Measurements from ENCODE around the gene SOX10.

DNA sequence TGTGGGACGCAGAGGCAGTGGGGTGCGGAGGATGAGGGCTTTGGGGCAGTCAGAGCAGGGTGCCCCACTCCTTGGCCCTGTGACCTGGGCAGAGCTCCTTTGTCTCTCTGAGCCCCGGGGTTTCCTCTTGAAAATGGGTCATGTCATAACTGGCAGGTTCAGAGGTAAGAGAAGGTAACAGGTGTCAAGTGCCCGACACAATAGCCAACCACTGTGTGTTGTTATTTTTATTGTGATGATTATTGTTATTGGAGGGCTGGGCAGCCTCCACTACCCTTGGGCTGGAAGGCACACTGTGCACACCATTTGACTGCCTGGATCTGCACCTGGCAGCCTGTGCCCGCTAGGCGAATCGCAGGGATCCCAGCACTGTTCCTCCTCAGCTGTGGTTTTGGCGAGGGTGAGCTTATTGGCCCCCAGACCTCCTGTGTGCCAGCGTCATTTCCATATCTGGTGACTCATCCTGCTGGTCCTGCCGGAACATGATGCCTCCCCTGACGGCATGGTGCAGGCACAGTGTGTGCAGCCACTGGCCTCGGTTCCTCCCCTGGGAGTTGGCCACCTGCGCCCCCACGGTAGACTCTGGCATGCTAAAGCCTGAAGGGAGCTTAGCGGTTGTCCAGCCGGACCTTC is 15.4 kb upstream of the SOX10 start:
- TF ChIP-seq CTCF (CRISPR knock-in tag; IDR thresholded peaks at IDR 0.05) (no peak), ZNF296 (CRISPR knock-in tag; conservative IDR thresholded peaks at IDR 0.05) (no peak), BHLHE40 (IDR thresholded peaks at IDR 0.05; ENCODE audit: low read length) (no peak), ZNF678 (CRISPR knock-in tag; IDR thresholded peaks at IDR 0.05) (no peak), ZBED4 (CRISPR knock-in tag; IDR thresholded peaks at IDR 0.05; ENCODE audit: borderline replicate concordance) (no peak), ZNF780A (CRISPR knock-in tag; IDR thresholded peaks at IDR 0.05) (no peak), FOXP4 (CRISPR knock-in tag; IDR thresholded peaks at IDR 0.05) (no peak), POLR2A (IDR thresholded peaks at IDR 0.05; ENCODE audit: insufficient read depth in 1 of 2, low read depth in 2 of 2, low read length in 2 of 2) (no peak), CREB1 (IDR thresholded peaks at IDR 0.05) (no peak), CREB1 (CRISPR knock-in tag; IDR thresholded peaks at IDR 0.05) (no peak)
- TF ChIP-seq, protein P1, sequence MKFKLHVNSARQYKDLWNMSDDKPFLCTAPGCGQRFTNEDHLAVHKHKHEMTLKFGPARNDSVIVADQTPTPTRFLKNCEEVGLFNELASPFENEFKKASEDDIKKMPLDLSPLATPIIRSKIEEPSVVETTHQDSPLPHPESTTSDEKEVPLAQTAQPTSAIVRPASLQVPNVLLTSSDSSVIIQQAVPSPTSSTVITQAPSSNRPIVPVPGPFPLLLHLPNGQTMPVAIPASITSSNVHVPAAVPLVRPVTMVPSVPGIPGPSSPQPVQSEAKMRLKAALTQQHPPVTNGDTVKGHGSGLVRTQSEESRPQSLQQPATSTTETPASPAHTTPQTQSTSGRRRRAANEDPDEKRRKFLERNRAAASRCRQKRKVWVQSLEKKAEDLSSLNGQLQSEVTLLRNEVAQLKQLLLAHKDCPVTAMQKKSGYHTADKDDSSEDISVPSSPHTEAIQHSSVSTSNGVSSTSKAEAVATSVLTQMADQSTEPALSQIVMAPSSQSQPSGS (CRISPR knock-in tag; IDR thresholded peaks at IDR 0.05): no peak
- TF ChIP-seq, protein P2, sequence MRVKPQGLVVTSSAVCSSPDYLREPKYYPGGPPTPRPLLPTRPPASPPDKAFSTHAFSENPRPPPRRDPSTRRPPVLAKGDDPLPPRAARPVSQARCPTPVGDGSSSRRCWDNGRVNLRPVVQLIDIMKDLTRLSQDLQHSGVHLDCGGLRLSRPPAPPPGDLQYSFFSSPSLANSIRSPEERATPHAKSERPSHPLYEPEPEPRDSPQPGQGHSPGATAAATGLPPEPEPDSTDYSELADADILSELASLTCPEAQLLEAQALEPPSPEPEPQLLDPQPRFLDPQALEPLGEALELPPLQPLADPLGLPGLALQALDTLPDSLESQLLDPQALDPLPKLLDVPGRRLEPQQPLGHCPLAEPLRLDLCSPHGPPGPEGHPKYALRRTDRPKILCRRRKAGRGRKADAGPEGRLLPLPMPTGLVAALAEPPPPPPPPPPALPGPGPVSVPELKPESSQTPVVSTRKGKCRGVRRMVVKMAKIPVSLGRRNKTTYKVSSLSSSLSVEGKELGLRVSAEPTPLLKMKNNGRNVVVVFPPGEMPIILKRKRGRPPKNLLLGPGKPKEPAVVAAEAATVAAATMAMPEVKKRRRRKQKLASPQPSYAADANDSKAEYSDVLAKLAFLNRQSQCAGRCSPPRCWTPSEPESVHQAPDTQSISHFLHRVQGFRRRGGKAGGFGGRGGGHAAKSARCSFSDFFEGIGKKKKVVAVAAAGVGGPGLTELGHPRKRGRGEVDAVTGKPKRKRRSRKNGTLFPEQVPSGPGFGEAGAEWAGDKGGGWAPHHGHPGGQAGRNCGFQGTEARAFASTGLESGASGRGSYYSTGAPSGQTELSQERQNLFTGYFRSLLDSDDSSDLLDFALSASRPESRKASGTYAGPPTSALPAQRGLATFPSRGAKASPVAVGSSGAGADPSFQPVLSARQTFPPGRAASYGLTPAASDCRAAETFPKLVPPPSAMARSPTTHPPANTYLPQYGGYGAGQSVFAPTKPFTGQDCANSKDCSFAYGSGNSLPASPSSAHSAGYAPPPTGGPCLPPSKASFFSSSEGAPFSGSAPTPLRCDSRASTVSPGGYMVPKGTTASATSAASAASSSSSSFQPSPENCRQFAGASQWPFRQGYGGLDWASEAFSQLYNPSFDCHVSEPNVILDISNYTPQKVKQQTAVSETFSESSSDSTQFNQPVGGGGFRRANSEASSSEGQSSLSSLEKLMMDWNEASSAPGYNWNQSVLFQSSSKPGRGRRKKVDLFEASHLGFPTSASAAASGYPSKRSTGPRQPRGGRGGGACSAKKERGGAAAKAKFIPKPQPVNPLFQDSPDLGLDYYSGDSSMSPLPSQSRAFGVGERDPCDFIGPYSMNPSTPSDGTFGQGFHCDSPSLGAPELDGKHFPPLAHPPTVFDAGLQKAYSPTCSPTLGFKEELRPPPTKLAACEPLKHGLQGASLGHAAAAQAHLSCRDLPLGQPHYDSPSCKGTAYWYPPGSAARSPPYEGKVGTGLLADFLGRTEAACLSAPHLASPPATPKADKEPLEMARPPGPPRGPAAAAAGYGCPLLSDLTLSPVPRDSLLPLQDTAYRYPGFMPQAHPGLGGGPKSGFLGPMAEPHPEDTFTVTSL (CRISPR knock-in tag; IDR thresholded peaks at IDR 0.05; ENCODE audit: borderline replicate concordance): no peak

Data from HepG2 (cell line).